CD4-positive, alpha-beta T cell treated with Interleukin-6 for 4 hours (primary cell): ENCODE results near the gene CTPS2.
"Not testable (repeated sequence)": the region's sequence is repeated elsewhere in the genome, so short reads cannot be mapped to it uniquely, and the experiment has no call there.

Experiments
- DNase-seq: peaks from one replicate; pipeline ENCODE4 v3.0.0-alpha.2; 2020; ENCODE audit warnings: mixed read lengths

CTPS2 gene, protein sequence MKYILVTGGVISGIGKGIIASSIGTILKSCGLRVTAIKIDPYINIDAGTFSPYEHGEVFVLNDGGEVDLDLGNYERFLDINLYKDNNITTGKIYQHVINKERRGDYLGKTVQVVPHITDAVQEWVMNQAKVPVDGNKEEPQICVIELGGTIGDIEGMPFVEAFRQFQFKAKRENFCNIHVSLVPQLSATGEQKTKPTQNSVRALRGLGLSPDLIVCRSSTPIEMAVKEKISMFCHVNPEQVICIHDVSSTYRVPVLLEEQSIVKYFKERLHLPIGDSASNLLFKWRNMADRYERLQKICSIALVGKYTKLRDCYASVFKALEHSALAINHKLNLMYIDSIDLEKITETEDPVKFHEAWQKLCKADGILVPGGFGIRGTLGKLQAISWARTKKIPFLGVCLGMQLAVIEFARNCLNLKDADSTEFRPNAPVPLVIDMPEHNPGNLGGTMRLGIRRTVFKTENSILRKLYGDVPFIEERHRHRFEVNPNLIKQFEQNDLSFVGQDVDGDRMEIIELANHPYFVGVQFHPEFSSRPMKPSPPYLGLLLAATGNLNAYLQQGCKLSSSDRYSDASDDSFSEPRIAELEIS

DNA sequence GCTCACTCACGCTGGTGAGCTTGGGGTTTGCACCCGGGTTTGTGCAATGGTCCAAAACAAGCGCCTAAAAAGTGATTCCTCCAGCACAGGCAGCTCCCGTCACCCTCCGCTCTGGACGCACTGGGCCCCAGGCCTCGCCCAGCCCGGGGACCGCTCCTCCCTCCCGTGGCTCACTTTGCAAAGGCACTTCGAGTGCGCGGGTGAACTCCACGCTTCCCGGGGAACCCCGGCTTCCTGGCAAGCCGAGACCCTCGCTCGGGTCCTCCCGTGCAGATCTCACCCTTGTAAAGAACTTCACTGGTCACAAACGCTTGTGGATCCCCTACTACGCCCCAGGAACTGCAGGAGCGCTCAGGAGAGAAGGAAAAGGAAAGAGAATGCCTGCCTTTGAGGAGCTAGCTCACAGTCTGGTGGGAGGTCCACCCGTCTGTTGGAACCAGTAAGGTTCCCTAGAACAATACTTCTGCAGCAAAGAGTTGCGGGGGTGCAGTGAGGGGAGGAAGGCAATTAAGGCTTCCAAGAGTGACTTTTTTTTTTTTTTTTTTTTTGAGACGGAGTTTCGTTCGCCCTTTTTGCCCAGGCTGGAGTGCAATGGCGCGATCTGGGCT lies at the start of gene CTPS2:
TSS of gene CTPS2 (minus strand) at position 122 of the 608 bp plus-strand sequence. CDS start 9,767 bp downstream, outside the sequence.
- DNase-seq, result peak; percentile 58

DNA sequence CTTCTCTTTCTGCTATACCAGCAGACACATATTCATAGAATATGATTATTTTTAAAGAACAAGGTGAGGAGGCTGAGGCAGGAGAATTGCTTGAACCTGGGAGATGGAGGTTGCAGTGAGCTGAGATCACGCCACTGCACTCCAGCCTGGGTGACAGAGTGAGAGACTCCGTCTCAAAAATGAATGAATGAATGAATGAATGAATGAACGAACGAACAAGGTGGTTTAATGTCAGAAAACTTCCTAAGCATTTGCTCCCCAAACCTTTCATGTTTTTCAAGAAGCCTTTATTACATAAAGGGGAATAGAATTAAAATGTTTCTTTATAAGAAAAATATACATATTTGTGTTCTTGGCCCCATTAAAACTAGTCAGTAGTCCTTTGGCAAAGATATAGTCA lies 49.0 kb upstream of the CTPS2 start:
- not testable (repeated sequence) for DNase-seq

DNA sequence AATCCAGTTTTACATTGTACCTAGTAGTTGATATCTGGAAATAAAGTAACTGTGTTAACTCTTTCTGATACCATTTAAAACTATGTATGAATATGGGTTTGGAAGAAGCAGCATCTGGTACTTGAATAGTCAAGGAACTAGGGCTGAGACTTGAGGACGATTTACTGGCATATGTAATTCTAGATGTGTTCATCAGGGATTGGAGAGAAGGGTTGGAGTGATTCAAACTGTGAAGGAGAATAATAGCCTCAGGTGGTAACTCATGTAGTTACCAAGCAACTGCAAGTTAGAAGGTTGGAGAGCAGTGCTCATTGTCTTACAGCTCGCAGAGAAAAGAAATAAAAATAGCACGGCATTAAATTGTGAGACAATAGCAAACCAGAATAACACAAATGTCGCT lies 44.3 kb upstream of the CTPS2 start:
- DNase-seq, result no peak

DNA sequence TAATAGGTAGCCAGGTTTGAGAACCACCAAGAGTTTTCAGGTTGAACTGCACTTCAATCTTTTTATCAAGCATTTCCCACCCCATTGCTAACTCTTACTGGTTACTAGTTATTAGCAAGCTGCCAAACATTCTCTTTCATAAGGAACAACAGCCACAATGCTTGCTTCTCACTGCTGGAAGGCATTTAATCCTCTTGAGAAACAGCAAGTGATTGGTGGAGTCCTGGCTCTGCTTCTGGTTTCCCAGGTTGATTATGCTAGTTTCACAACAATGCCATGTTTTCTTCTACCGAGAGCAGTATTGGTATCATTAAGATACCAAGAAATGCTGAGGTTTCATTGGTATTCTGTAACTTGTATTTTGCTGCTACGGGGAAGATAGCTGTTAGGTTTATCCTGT lies 41.5 kb upstream of the CTPS2 start:
- no peak for DNase-seq

DNA sequence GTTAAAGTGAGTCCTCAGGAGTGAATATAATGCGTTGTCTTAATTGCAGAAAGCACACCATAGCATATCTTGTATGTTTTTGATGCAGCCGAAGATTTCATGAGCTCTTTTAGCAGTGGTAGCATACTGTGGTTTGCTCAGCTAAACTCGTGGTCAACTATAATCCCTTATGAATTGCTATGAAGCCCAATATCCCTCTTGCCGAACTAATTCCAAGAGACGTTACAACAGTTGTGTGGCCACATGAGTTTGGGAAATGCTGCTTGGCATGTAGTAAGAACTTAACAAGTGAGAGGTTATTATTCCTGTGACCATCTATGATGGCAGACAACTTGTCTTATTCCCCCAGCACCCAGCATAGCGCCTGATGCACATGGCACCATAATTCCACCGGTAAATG lies 37.7 kb upstream of the CTPS2 start:
- no peak for DNase-seq

DNA sequence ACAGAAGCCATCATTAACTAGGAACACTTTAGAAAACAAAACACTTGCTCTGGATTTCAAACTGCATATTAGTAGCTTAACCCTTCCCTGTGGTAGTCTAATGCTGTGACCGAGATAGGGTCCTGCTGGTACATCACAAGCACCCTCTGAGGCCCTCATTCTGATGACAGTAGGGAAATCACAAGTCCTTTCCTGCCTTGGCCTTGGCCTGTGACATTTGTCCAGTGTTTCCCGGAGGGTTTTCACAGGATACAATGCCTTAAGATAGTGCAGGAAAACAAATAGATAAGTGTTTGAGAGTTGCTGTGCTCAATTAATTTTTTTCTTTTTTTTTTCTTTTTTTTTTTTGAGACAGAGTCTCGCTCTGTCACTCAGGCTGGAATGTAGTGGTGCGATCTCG lies 36.0 kb upstream of the CTPS2 start:
- no peak for DNase-seq

DNA sequence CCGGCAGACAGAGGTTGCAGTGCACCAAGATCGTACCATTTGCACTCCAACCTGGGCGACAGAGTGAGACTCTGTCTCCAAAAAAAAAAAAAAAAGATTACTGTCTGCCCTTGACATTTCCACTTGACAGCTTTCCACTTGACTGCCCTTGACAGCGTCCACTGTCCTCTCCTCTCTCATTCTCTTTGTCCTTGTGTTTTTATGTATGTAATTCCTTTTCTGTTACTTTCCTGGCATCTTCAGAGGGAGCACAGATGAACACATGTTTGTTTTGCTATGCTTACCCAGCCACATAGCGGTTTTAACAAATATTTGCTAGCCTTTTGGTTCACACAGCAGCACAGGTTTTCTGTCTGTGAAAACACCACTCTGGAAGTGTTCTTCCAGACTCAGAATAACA lies 33.2 kb upstream of the CTPS2 start:
- DNase-seq, result no peak

DNA sequence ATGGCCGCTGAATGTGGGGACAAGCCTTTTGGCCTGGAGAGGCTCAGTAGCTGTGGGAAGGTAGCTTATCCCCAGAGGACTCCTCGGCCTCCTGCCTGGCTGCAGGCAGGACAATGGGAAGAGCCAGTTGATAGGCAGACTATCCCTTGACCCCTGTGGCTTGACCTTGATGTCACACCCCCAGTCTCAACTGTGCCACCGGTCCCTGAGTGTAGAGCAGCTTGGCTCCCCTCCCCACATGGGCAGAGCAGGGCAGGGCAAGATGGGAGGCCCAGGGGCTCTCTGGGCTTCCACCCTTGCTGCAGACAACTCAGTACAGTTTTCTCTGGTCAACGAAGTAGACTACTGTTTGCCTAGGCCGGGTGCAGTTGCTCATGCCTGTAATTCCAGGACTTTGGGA lies 32.6 kb upstream of the CTPS2 start:
- no peak for DNase-seq

DNA sequence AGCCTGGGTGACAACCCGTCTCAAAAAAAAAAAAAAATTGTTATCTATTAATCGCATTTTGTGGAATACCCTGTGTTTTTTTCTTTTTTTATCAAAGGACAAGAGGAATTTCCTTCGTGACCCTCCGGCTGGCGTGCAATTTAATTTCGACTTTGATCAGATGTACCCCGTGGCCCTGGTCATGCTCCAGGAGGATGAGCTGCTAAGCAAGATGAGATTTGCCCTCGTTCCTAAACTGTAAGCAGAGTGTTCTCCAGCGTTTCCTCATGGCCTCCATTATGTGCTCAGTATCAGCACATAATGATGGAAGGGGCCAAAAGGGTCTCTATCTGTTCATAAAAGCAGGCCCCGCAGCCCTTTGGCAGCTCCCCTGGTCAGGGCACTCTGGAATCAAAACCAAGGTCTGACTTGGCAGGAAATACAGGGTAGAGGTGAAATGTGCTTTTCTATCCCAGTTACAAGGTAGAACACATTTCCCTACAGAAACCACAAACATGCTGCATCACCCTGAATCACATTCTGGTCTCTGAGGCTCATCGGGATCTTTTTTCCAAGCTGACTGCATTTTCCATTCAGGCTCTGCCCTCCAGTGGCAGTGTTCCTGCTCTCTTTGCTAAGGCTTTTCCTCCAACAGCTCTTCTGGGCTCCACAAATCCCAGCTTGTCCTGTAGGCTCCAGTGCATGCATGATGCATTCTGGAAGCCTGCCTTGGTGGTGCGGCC lies 31.3 kb upstream of the CTPS2 start:
- no peak for DNase-seq

DNA sequence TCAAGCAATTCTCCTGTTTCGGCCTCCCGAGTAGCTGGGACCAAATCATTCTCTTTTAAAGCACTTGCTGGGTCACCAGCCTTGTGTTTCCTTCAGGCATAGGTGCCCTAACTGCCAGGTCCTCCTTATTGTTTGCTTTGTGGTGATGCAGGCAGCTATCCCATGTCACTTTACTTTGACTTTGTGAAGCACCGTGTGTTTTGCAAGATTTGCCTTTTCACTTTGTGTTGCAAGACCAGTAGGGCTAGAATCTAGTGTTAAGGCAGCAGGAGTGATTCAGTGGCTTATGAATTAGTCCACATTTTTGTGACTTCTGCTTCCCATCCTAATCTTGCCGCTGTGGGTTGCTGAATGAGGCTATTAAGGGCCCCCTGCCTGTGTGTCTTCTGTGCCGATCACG lies 27.1 kb upstream of the CTPS2 start:
- no peak for DNase-seq

DNA sequence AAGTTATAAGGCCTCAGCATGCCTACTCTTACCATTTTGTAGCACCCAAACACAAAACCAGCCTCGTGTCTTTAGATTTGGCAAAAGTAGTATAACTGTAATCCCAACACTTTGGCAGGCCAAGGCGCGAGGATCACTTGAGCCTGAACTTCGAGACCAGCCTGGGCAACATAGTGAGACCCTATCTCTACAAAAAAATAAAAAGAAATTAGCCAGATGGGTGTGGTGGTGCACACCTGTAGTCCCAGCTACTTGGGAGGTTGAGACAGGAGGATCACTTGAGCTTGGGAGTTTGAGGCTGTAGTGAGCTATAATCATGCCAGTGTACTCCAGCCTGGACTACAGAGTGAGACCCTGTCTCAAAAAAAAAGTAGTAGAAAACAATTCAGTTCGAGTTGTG lies 24.6 kb upstream of the CTPS2 start:
- no peak for DNase-seq

DNA sequence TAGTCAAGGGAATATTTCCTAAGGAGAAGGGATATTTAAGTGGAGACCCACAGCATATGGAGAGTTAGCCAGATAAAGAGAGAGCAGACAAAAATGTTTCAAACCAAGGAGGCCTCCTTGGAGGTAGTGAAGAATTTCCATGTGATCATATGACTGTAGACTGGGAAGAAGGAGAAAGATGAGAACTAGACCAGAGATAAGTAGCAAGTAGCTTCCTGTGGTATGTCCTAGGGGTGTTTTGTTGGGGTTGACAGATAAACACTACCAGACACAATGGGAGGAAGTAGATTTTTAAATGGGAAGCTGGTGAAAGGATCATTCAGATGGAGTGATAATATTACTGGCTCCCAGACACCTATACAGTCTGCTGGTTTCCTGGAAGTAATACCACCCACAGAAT lies 20.5 kb upstream of the CTPS2 start:
- no peak for DNase-seq

DNA sequence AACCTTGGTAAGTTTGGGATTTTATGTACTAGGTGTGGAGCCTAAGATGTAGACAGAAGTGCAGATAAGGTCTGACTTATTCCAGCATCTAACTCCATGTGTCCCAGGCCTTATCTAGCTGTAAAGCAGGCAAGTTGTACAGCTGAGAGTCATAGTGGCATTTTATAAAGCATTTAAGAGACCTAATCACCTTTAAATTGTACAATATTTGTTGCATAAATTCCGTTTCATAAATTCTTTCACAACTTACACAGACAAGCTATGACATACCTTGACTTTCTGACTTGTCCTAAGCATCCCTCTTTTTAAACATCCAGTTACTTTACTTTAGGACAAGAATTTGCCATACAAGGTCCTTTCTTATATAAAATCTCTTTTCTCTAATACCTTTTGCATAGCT lies 18.0 kb upstream of the CTPS2 start:
- DNase-seq, result no peak

DNA sequence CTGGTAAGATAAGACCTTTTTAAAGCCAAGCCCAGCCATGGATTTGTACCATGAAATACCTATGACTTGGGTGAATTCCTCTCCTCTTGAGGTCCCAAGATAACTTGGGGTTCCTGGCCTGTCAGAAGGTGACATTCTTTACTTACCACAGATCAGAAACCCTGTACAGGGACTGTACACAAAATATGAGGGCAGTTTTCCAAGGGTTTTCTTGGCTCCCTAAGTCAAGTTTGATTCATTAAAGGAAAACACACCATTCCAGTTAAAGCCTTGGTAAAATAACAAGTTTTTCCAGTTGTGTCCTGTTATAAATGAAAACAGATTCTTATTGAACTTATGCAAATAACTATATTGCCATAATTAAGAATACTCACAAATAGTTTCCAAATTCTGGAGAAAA lies 15.2 kb upstream of the CTPS2 start:
- no peak for DNase-seq

DNA sequence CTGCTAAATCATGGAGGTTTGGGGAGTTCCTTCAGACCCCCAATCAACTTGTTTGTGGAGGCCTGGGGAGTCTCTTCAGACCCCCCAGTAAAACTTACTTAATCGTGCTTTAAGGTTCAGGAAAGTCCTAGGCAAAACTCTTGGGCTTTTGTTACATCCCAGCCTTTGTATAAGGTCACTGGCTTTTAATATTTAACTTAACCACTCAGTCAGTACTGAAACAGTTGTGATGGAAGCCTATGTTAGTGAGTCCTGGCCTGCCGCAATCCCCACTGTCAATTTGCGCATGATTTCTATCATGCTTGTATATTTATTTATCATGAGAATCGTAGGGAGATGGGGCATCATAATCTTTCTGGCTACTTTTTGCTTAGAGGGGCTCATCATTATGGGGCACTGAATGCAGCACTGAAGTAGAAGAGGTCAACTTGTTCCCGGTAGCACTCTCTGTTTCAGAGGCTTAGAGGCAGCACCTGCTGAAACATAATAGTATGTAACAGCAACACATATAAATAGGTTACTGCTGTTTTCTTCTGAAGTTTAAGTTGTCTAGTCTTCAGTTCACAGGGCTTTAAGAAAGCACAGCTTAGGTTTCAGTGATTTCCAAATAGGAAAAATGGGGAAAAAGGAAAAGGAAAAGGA lies 14.0 kb upstream of the CTPS2 start:
- DNase-seq, result not testable (repeated sequence)

DNA sequence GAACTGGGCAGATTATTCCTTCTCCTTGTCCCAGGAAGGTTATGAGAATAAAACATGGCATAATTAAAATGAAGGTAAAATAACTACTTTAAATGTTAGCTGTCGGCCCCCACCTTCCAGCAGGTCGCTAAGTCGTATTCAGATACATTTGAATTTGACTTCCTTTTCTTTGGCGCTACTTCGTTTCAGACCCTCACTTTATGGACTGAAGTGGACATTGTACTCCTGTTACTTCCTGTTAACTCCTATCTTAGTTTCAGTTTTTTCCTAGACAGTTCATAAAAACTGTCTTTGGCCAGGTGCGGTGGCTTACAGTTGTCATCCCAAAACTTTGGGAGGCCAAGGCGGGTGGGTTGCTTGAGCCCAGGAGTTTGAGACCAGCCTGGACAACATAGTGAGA lies 12.6 kb upstream of the CTPS2 start:
- DNase-seq, result no peak

DNA sequence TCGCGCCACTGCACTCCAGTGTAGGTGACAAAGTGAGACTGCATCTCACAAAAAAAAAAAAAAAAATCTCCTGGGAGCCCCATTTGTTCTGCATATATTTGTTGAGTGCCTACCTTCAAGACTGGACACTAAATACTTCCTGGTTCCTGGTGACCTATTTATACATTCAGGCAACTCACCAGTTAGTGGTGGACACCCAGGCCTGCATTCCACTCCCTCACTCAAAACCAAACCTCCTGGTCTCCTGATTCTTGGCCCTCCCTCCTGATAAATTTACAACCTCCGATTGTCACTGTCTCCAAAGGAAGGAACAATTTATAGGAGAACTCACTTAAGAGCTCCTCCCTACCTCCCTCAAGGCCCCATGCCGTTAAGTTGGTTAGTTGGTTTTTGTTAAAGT lies 10.0 kb upstream of the CTPS2 start:
- DNase-seq, result no peak

DNA sequence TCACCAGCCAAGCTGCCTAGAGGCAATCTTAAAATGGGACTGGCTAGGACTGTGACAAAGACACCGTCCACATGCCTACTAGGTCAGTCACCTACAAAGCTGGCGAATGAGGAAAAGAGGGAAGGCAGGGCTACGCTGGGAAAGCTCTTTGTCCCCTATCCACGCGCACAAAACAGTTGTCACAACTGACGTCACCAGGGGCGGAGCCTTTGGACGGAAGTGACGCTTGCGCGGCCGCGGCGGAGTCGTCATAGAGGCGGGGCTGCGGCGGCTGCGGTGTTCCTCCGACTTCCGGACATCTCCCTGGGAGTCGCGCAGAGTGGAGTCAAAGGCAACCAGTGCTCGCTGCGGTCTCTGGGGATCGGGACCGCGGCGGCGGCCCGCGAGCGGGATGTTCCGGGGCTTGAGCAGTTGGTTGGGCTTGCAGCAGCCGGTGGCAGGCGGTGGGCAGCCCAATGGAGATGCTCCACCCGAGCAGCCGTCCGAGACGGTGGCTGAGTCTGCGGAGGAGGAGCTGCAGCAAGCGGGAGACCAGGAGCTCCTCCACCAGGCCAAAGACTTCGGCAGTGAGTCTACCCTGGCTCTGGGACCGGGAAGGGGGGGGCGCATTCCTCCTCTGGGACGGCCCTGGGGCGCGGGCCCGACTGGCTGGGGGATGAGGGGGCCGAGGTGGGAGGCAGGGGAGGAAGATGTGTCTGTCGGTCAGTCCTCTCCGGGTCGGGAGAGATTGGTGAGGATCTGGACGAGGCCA lies 7.0 kb upstream of the CTPS2 start, which contains the start of gene SYAP1:
TSS of gene SYAP1 (plus strand) at position 279 of the 751 bp plus-strand sequence. CDS start at position 392, 113 bp downstream.
- DNase-seq, result peak; percentile 97

DNA sequence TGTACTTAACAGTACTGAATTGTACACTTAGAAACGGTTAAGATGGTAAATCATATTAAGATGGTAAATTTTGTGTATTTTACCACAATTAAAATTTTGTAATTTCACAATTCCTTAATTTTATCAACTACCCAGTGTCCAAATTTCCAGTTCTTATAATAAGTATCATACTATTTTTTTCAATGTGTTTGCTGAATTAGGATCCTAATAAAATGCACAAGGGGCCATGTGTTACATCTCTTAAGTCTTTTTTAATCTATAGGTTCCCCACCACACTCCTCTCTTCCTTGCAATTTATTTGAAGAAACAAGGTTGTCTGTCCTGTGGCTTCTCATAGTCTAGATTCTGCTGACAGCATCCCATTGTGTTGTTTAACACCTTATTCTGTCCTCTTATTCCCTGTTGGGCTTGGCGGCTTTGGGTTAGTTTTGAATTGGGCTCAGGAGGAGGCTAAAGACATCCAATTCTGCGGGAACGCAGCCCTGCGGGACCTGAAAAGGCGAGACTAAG lies 6.4 kb upstream of the CTPS2 start:
- DNase-seq, result no peak

DNA sequence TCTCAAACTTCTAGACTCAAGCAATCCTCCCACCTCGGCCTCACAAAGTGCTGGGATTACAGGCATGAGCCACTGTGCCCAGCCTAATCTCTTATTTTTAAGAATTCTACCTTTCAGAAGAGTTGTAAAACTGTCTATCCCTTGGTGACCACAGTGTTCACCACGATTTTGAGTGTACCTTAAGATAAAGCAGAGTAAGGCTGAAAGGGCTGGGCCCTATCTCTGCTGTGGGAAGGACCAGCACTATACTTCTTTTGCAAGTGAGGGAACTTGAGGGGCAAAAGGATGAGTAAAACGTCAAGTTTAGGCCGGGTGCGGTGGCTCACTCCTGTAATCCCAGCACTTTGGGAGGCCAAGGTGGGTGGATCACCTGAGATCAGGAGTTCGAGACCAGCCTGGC lies 4.0 kb upstream of the CTPS2 start:
- not testable (repeated sequence) for DNase-seq

DNA sequence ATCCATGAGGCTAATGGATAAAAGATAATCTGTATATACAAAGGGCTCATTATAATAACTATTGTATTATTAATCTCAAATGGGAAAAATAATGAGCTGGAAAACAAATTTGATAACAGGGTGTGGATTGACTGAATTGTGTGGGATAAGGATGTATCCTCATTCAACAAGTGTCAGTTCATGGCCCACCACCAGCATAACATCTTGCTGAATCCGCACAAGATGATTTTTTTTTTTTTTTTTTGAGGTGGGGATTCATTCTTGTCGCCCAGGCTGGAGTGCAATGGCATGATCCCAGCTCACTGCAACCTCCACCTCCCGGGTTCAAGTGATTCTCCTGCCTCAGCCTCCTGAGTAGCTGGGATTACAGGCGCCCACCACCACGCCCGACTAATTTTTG lies 3.2 kb upstream of the CTPS2 start:
- DNase-seq, result not testable (repeated sequence)

DNA sequence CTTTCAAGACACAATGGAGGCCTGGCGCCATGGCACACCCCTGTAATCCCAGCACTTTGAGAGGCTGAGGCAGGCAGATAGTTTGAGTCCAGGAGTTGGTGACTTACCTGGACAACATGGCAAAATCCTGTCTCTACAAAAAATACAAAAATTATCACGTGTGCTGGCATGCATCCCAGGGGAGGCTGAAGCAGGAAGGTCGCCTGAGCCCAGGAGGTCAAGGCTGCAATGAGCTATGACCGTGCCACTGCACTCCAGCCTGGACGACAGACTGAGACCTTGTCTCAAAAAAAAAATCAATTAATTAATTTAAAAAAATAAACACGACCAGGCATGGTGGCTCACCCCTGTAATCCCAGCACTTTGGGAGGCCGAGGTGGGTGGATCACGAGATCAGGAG lies 2.0 kb upstream of the CTPS2 start:
- DNase-seq, result no peak
